SU-DHL-6 (cell line): ENCODE measurements around the gene CLASP1.

Source experiments
- CTCF ChIP-seq: fragments of 200-600 bp; sonication (generic); IDR thresholded peaks from one replicate; pipeline ENCODE4 v1.5.1; 2017; ENCODE audit warnings: antibody characterized with exemption, mild to moderate bottlenecking, low read length, moderate library complexity; ENCODE audit not compliant: insufficient read depth, poor library complexity, severe bottlenecking
- EZH2phosphoT487 ChIP-seq: fragments of 200-600 bp; sonication (generic), shearing (Covaris generic); conservative IDR thresholded peaks from 2 replicates; pipeline ENCODE4 v1.6.1; 2018; ENCODE audit warnings: mild to moderate bottlenecking, antibody characterized with exemption, low read length, moderate library complexity, mixed read lengths

- TF ChIP-seq CTCF: no peak
- no peak for TF ChIP-seq EZH2phosphoT487
Measured at GRCh38 chr2:121459291-121459690, 190.0 kb downstream of the CLASP1 start.
